K562 treated with DMSO at 1 percent for 24 hours (cell line): Measurements from ENCODE around the gene MED15. TPM values are rescaled to one million over a fixed set of nuclear protein-coding genes. Genes with fewer than 3 reads are reported as not detected.

Experiments
- total RNA-seq: library from RNA; unstranded; fragments of 300-600 nt; gene quantifications from 2 replicates; pipeline ENCODE4 v1.2.3, GENCODE V29; 2022; ENCODE audit warnings: low read depth; ENCODE audit not compliant: insufficient read depth

MED15 gene
- 343 and 353 TPM in 2 replicates for total RNA-seq

GRCh38 chr22:20507253-20508066, at the start of gene MED15:
MED15 (plus strand) TSS chr22:20507610; CDS start chr22:20507679, 69 bp downstream.

GRCh38 chr22:20494978-20495860, 12.2 kb upstream of the MED15 start, which contains the start of gene KLHL22:
KLHL22 (minus strand) TSS chr22:20495795; CDS start chr22:20489211, 6,584 bp downstream.

Other genes with a start within 250 kb of the MED15 start
- 11.8 and 12.8 TPM in 2 replicates for gene RTN4R, start 239.3 kb upstream of the MED15 start, total RNA-seq
- 407 and 409 TPM in 2 replicates for gene DGCR6L, start 187.6 kb upstream of the MED15 start, total RNA-seq
- gene ZNF74, start 113.5 kb upstream of the MED15 start, total RNA-seq = 63.7 and 66.0 TPM in 2 replicates
- 8.2 and 10.4 TPM in 2 replicates for gene SCARF2, start 69.8 kb upstream of the MED15 start, total RNA-seq
- 51.9 and 54.5 TPM in 2 replicates for gene KLHL22, start 11.8 kb upstream of the MED15 start, total RNA-seq